OCI-LY1 (cell line): Measurements from ENCODE around the gene LSM10.

ENCODE experiments used
- CTCF ChIP-seq: fragments of 200-600 bp; sonication (generic), shearing (Covaris generic); IDR thresholded peaks from 2 replicates; pipeline ENCODE4 v1.5.1; 2017; ENCODE audit warnings: mild to moderate bottlenecking, antibody characterized with exemption, low read length, moderate library complexity, mixed read lengths
- EZH2 ChIP-seq: fragments of 200-600 bp; sonication (generic), shearing (Covaris generic); IDR thresholded peaks from 2 replicates; pipeline ENCODE4 v1.8.0; 2017; ENCODE audit warnings: borderline replicate concordance, mixed run types, mild to moderate bottlenecking, antibody characterized with exemption, low read length, moderate library complexity, mixed read lengths

GRCh38 chr1:36397083-36397377, 678 bp downstream of the LSM10 start:
- TF ChIP-seq CTCF (no peak), EZH2 (no peak)
